ENCODE results near the gene TCHHL1. TPM values are rescaled to one million over a fixed set of nuclear protein-coding genes. Genes with fewer than 3 reads are reported as not detected.

Gene TCHHL1
- total RNA-seq, 4 donors from 2014 or later, result not detected

DNA sequence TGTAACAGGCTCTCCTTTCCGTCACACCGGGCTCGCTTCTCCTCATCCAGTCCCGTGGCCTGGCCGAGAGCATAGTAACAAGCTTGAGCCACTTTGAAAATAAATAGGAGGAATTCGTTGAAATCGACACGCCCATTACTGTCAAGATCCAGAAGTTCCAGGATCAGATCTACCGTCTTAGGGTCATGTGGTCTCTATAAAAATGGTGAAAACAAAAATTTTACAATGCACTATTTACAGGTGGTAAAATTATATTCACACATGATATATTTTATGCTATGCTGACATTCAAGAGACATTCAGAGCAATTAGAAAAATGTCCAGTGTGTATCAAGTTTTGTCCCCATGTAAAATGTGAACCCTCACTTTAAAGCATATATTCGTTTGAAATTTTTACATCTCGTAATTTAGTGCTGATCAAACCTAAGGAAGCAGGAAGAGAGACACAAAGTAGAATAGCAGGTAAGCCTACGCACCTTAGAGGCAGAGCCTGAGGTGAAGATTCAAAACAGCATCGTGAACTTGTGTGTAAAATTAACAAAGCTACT lies 24.1 kb upstream of the TCHHL1 start:
- TF ChIP-seq, protein P1, sequence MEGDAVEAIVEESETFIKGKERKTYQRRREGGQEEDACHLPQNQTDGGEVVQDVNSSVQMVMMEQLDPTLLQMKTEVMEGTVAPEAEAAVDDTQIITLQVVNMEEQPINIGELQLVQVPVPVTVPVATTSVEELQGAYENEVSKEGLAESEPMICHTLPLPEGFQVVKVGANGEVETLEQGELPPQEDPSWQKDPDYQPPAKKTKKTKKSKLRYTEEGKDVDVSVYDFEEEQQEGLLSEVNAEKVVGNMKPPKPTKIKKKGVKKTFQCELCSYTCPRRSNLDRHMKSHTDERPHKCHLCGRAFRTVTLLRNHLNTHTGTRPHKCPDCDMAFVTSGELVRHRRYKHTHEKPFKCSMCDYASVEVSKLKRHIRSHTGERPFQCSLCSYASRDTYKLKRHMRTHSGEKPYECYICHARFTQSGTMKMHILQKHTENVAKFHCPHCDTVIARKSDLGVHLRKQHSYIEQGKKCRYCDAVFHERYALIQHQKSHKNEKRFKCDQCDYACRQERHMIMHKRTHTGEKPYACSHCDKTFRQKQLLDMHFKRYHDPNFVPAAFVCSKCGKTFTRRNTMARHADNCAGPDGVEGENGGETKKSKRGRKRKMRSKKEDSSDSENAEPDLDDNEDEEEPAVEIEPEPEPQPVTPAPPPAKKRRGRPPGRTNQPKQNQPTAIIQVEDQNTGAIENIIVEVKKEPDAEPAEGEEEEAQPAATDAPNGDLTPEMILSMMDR (IDR thresholded peaks at IDR 0.05; ENCODE audit: low read depth), result no peak

GRCh38 chr1:152112101-152112884 lies 23.4 kb upstream of the TCHHL1 start:
- TF ChIP-seq, protein P1 (IDR thresholded peaks at IDR 0.05; ENCODE audit: low read depth), result no peak

GRCh38 chr1:152111515-152111968 lies 22.7 kb upstream of the TCHHL1 start:
- TF ChIP-seq, protein P1 (IDR thresholded peaks at IDR 0.05; ENCODE audit: low read depth), result no peak

DNA sequence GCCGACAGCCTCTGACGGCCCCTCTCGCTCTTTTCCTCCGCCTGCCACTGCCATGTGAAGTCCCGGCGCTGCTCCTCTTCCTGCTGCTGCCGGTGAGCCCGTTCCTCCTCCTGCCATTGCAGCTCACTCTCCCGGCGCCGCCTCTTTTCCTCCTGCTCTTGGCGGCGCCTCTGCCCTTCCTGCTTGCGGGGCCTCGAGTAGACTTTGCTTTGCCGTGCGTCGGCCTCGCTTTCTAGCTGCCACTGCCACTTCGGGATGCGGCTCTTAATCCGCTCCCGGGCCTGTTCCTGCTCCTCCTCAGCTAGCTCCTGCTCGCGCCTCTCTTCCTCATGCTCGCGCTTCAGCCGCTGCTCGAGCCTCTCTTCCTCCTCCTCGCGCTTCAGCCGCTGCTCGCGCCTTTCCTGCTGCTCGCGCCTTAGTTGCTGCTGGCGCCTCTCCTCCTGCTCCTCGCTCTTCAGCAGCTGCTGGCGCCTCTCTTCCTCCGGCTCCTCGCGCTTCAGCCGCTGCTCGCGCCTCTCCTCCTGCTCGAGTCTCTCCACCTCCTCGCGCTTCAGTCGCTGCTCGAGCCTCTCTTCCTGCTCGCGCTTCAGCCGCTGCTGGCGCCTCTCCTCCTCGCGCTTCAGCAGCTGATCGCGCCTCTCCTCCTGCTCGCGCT lies 22.1 kb upstream of the TCHHL1 start:
- TF ChIP-seq, protein P1 (IDR thresholded peaks at IDR 0.05; ENCODE audit: low read depth), result no peak

GRCh38 chr1:152110365-152110859 lies 21.5 kb upstream of the TCHHL1 start:
- TF ChIP-seq, protein P1 (IDR thresholded peaks at IDR 0.05; ENCODE audit: low read depth), result no peak

- TF ChIP-seq, protein P1 (IDR thresholded peaks at IDR 0.05; ENCODE audit: low read depth), result no peak
These were observed 21.1 kb upstream of the TCHHL1 start for GRCh38 chr1:152109998-152110294.
